ENCODE measurements around the gene RNASE11. TPM values are rescaled to one million over a fixed set of nuclear protein-coding genes. Genes with fewer than 3 reads are reported as not detected.

RNASE11 gene
- total RNA-seq, 1 experiment from 2014 or later = not detected

- no peaks in the 10 kb centered on the region for H3K4me1 Mint-ChIP-seq (ENCODE audit: insufficient read depth, unreplicated experiment)
- H3K27me3 Mint-ChIP-seq (ENCODE audit: insufficient read depth, unreplicated experiment) = no peaks in the 10 kb centered on the region
- H3K4me3 Mint-ChIP-seq (ENCODE audit: unreplicated experiment) = no peak overlapping the region
- H3K36me3 Mint-ChIP-seq (ENCODE audit: insufficient read depth, unreplicated experiment) = no peaks in the 10 kb centered on the region
- CTCF ChIA-PET = interaction anchor here (0.5 to 3.1 kb wide), 24 partner anchors 8 to 899 kb away, joined by 3 to 19 read pairs (median 4); partner anchors contain the start of genes PARP2, PIP4P1, PNP and RNASE4
- intact Hi-C loops (cut with micrococcal nuclease) = loop anchor here (5.0 kb wide), 1 partner anchor 483 kb away; the partner anchor contains the start of gene ZNF219
- POLR2A ChIA-PET = interaction anchor here (0.7 to 9.0 kb wide), 20 partner anchors 9 to 489 kb away, joined by 3 to 182 read pairs (median 6); partner anchors contain the start of genes APEX1, CCNB1IP1, PARP2 and PIP4P1
- no peak overlapping the region for H3K27ac Mint-ChIP-seq (ENCODE audit: low read depth, unreplicated experiment)
- no peak for DNase-seq (ENCODE audit: unreplicated experiment)
- no TSS peak for BruUV-seq (replicated peaks)
- H3K9me3 Mint-ChIP-seq (ENCODE audit: unreplicated experiment) = no peaks in the 10 kb centered on the region
- TF ChIP-seq CTCF (IDR thresholded peaks at IDR 0.05; ENCODE audit: unreplicated experiment) = no peak
Observed at GRCh38 chr14:20614038-20614840, 26.4 kb upstream of the RNASE11 start.

GRCh38 chr14:20613094-20614037, 25.6 kb upstream of the RNASE11 start:
- Mint-ChIP-seq H3K4me1 (ENCODE audit: insufficient read depth, unreplicated experiment) (no peaks in the 10 kb centered on the region), H3K27ac (ENCODE audit: low read depth, unreplicated experiment) (no peak overlapping the region), H3K27me3 (ENCODE audit: insufficient read depth, unreplicated experiment) (no peaks in the 10 kb centered on the region), H3K9me3 (ENCODE audit: unreplicated experiment) (no peaks in the 10 kb centered on the region), H3K4me3 (ENCODE audit: unreplicated experiment) (no peak overlapping the region), H3K36me3 (ENCODE audit: insufficient read depth, unreplicated experiment) (no peaks in the 10 kb centered on the region)
- intact Hi-C loops (cut with micrococcal nuclease) = loop anchor here (1.0 to 5.0 kb wide), 7 partner anchors 12 to 484 kb away; partner anchors contain the start of genes PARP2, PIP4P1 and ZNF219
- CTCF ChIA-PET = interaction anchor here (0.5 to 3.1 kb wide), 34 partner anchors 8 to 363 kb away, joined by 3 to 19 read pairs (median 4); partner anchors contain the start of genes APEX1, KLHL33, PIP4P1 and PNP
- BruUV-seq (replicated peaks) = TSS peak; percentile 99
- POLR2A ChIA-PET = interaction anchor here (0.6 to 9.0 kb wide), 22 partner anchors 9 to 703 kb away, joined by 3 to 182 read pairs (median 6); partner anchors contain the start of genes APEX1, CCNB1IP1, PARP2 and PIP4P1
- DNase-seq (ENCODE audit: unreplicated experiment) = peak; percentile 96
- peak; percentile 80 for TF ChIP-seq CTCF (IDR thresholded peaks at IDR 0.05; ENCODE audit: unreplicated experiment)

GRCh38 chr14:20612403-20612802, 24.6 kb upstream of the RNASE11 start:
- H3K4me1 Mint-ChIP-seq (ENCODE audit: insufficient read depth, unreplicated experiment) = no peaks in the 10 kb centered on the region
- no peak overlapping the region for H3K4me3 Mint-ChIP-seq (ENCODE audit: unreplicated experiment)
- intact Hi-C loops (cut with micrococcal nuclease) = loop anchor here (2.0 to 5.0 kb wide), 2 partner anchors 270 to 485 kb away; partner anchors contain the start of genes PARP2 and ZNF219
- H3K27ac Mint-ChIP-seq (ENCODE audit: low read depth, unreplicated experiment) = no peak overlapping the region
- ChIA-PET POLR2A (interaction anchor here (0.6 to 9.0 kb wide), 10 partner anchors 13 to 284 kb away, joined by 3 to 182 read pairs (median 7); partner anchors contain the start of genes APEX1, PARP2, PNP and RNASE4), CTCF (interaction anchor here (0.6 to 3.1 kb wide), 16 partner anchors 8 to 364 kb away, joined by 3 to 19 read pairs (median 4); partner anchors contain the start of genes APEX1, PIP4P1 and RNASE4)
- BruUV-seq (replicated peaks) = no TSS peak
- no peak for DNase-seq (ENCODE audit: unreplicated experiment)
- H3K9me3 Mint-ChIP-seq (ENCODE audit: unreplicated experiment) = no peaks in the 10 kb centered on the region
- no peak for TF ChIP-seq CTCF (IDR thresholded peaks at IDR 0.05; ENCODE audit: unreplicated experiment)
- H3K36me3 Mint-ChIP-seq (ENCODE audit: insufficient read depth, unreplicated experiment) = no peaks in the 10 kb centered on the region
- H3K27me3 Mint-ChIP-seq (ENCODE audit: insufficient read depth, unreplicated experiment) = no peaks in the 10 kb centered on the region

Measured in MCF 10A (cell line).